HG03025 (cell line): ENCODE data around the gene COG7.
"Not testable (repeated sequence)": the region's sequence is repeated elsewhere in the genome, so short reads cannot be mapped to it uniquely, and the experiment has no call there.

Source experiments
- ATAC-seq: cut with Tn5 transposase; IDR thresholded peaks from one replicate; pipeline ENCODE4 v1.9.1; 2021; ENCODE audit warnings: mild to moderate bottlenecking, moderate library complexity; ENCODE audit not compliant: unreplicated experiment, low FRiP score

The COG7 gene

GRCh38 chr16:23478566-23478965 is 25.6 kb upstream of the COG7 start:
- no peak for ATAC-seq

GRCh38 chr16:23476289-23476688 is 23.3 kb upstream of the COG7 start:
- ATAC-seq: no peak

DNA sequence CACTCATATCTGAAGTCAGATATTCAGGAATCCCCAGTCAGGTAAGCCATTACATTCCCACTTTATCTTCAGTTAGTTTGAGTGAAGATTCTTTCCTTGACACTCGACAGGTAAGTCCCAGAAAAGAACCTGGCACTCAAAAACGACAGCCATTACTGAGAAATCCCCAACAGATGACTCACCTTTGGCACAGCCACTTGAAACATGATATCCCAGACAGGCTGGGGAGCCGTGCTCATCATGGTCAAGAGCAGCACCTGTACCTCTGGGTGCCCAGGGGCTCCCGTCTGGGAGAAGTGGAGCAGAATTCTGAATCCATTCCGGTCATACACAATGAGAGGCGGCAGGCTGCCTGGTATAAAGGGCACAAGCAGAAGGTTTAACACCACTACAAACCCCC is 16.8 kb upstream of the COG7 start:
- ATAC-seq: no peak

DNA sequence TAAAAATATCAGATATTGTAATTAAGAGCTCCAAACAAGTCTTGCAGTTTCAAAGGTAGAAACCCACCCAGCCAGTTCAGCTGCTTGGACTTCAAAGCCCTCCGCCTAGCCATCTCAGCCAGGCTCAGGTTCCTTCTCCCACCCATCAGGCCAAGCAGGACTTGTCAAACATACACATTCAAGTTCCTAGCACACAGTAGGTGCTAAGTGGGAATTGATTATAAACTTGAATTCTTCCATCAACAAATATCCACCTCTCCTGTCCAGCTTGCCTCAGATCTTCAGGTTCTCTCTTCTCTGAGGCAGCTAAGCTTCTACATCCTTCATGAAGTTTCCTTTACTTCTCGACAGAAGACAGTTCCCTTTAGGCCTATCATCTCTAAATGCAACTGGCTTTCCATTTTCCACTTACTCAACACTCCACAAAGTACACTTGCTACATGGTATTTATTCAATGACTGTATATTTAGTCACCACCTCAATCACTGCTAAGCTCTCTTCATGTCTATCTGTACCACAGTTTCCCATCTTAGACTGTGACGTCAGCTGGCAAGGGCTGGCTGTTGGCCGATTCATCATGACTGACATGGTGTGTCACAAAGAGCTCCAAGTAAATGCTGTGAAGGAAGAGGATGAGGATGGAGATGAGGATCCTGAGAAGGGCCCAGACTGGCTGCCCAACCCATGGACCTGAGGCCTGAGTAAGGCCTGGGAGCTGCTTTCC is 13.3 kb upstream of the COG7 start:
- ATAC-seq: no peak

DNA sequence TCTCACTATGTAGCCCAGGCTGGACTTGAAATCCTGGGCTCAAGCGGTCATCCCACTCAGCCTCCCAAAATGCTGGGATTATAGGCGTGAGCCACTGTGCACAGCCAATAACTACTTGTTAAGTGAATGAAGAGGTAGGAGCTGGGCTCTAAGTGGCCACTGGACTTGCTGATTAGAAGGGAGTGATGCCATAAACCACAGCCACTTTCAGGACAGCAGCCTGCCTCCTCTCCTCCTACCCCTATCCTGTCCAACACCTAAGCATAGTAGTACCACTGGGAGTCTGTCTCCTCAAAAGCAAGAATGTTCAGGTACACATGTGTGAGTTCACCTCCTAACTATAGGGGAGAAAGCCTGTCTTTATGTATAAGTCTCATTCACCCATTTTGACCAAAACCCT is 12.2 kb upstream of the COG7 start:
- no peak for ATAC-seq

DNA sequence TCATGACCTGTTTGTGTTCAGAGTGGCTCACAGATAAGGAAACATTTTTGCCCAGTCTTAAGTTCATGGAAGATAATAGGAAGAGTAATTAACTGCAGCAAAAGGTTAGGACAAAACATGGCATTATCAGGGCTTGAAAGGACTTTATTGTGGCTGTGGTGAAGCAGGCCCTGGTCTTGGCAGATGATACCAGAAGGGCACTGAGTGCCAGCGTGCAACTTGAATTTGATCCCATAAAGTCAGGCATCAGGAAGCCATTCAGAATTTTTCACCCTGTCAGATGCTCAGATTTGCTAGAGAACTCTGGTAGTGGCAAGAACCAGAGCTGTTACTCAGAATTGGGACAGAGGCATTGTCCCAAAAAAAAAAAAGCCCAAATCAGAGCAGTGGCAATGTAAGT is 11.2 kb upstream of the COG7 start:
- no peak for ATAC-seq

DNA sequence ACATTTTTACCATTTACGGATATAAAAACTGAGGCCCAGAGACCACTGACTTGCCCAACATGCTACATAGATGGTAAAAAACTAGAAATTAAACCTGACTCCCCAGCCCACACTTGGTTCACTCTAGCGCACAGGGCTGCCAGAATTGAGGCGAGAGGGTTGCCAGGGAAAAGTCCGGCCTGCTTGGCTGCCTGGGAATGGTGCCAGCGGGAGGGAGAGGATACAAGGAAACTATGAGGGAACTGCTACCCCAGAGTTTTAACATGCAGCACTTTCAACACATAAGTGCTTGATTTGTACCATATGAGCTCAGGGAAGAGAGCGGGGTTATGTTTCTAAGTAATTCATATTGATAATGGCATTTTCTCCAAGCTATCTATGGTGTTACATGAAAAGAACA is 10.0 kb upstream of the COG7 start:
- ATAC-seq: not testable (repeated sequence)

DNA sequence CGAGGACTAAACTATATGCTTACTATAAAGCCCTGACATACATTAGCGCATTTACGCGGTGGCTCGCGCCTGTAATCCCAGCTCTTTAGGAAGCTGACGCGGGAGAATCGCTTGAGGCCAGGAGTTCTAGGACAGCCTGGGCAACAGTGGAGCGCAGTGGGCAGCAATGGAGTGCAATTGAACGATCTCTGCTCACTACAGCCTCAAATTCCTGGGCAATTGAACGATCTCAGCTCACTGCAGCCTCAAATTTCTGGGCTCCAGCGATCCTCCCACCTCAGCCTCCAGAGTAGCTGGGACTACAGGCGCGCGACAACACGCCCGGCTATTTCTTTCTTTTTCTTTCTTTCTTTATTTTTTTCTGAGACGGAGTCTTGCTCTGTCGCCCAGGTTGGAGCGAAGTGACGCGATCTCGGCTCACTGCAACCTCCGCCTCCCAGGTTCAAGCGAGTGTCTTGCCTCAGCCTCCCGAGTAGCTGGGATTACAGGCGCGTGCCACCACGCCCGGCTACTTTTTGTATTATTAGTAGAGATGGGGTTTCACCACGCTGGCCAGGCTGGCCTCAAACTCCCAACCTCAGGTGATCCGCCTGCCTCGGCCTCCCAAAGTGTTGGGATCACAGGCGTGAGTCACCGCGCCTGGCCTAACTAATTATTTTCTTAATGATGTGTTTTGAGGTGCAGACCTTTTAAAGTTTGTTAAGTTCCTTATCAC is 506 bp upstream of the COG7 start:
- no peak for ATAC-seq

DNA sequence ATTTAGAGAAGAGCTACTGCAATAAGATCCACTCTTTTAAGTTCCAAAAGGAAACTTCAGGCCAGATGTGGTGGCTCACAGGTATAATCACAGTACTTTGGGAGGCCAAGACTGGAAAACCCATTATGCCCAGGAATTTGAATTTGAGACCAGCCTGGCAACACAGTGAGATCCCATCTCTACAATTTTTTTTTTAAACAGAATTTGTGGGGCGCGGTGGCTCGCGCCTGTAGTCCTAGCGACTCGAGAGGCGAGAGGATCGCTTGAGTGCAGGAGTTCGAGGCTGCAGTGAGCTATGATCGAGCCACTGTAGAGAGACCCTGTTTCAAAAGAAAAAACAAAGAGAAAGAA is 793 bp downstream of the COG7 start:
- no peak for ATAC-seq

DNA sequence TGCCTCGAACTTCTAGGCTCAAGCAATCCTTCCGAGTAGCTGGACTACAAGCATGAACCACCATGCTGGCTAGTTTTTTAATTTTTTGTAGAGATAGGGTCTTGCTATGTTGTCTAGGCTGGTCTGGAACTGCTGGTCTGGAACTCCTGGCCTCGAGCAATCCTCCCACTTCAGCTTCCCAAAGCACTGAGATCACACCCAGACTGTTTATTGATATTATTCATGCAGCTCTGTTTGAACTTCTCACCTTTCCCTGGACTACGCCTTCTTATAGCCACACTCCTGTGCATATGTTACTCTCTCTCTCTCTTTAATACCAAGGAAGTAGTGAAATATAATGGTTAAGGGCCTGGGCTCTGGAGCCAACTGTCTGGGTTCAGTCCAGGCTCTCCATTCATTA is 4.6 kb downstream of the COG7 start:
- ATAC-seq: no peak

- ATAC-seq: not testable (repeated sequence)
Observed at GRCh38 chr16:23437542-23437941, 15.4 kb downstream of the COG7 start.

DNA sequence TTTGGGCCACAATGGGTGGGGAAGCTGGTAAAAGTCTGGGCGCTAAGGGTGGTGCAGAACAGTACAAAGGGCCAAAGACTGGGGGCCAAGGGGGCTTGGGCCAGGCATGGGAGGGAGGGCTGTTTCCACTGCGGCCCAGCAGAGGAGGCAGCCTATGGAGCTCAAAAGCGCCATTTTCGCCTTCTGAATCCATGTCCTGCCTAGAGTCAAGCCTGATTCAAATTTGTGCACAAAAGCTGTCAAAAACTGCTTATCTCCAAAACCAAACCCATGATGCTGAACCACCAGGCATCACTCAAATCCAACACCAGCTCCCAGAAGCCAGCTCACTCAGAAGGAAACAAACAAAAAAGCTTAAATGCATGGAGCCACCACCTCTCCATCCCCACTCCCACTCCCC is 16.0 kb downstream of the COG7 start:
- ATAC-seq: no peak

DNA sequence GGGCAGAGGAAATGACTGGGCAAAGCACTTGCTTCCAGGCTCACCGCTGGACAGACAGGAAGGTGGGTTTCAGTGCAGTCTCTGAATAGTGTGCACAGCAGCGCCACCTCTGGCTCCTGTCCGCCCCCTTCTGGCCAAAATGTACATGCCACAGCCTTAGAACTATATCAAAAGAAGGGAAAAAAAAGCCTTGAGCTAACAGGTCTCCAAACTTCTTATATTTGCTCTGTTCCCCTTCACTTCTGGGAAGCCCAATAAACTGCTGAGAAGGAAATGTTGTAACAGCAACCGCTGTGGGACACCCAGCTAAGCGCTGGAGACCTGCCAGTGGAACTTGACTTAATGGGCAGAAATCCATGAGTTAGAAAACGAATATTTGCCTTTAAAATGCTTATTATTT is 17.5 kb downstream of the COG7 start:
- ATAC-seq: no peak

- no peak for ATAC-seq
Observed at GRCh38 chr16:23434380-23434779, 18.6 kb downstream of the COG7 start.

DNA sequence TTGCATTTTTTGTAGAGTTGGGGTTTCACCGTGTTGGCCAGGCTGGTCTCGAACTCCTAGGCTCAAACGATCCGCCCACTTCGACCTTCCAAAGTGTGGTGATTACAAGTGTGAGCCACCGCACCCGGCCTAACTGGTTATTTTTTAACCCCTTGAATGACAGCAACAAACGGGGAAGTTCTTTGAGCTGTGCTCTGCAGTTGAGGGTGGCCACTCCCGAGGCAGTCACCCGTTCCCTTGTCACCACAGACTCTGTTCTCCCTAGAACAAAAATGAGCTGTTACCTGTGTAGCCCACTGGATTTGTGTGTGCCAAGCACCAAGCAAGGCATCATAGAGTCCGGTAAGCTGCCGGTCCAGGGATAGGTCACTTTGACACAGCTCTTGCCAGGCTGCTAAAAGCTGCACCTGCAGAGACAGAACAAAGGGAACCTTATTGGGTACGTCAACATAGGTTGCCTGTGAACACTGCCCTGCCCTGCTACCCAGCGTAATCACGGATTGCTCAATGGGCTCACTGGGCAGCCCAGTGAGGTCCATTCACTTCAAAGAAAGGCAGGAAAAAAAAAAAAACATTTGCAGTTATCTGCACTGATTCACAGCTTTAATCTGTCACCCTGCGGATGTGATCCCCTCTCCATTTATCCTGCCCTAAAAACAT is 19.6 kb downstream of the COG7 start:
- no peak for ATAC-seq

GRCh38 chr16:23432176-23433128 is 20.5 kb downstream of the COG7 start:
- ATAC-seq: no peak

- ATAC-seq: no peak
Observed at GRCh38 chr16:23428351-23428750, 24.6 kb downstream of the COG7 start.

DNA sequence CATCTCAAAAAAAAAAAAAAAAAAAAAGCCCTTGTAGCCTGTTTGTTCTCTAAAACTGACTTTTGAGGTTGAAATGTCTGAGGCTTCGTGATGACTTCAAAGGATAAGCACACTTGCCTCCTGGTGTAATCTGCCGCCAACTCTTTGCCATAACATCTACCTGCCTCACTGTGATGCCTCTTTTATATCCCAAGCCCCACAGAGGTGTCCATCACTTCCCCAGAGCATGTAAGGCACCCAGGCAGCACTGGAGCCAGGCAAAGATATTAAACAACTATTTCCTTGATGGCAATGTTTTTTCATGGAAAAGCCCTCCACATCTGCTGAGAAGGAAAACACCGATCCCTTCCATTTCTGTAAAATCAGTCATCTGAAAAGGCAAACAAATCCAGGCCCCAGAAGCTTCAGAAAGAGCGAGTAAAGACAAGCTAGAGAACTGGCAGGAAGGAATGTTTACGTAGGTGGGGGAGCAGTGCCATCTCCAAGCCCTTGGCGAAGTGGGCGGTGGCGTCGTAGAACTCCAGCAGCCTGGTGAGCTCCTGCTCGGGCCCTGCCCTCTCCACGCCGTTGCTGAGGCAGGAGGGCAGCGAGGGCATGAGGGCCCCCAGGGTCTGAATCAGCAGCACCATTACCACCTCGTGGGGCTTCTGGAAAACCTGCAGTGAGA is 28.6 kb downstream of the COG7 start:
- no peak for ATAC-seq

- no peak for ATAC-seq
Observed at GRCh38 chr16:23423496-23424049, 29.4 kb downstream of the COG7 start.

GRCh38 chr16:23420011-23420410 is 33.0 kb downstream of the COG7 start:
- no peak for ATAC-seq
